Measurements from ENCODE around the gene CADPS2.

Gene CADPS2

DNA sequence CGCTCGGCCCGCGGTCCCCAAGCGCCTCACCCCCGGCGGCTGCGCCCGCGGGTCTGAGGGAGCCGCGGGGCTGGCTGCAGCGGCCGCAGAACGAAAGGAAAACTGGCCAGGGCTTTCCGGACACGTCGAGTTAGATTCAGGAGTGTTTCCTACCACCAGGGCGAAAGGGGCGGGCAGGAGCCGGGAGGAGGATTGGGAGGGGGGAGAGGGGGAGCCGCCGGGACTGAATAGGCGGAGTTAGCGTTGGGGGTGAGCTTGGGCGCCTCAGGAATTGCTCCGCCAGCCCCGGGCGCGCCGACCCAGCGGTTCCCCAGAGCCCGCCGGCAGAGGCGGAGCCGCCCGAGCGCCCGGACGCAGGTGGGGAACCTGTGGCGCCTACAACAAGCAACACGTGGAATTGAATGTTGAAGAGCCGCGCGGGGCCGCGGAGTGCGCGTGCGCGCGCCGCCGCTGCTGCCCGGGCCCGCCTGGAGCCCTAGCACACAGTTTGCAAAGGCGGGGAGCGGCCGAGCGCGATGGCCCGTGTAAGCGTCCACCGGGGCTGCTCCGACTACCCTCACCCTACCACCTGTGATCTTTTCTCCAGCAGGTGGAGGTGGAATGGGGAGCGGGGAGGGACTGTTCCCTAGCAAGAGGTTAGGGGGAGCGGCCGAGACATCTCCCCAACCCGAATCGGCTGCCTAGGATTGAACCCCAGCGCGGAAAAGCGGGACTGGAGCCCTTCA lies at the start of gene CADPS2:
CADPS2 (minus strand) TSS at position 104 of the 725 bp plus-strand sequence. CDS start 123 bp downstream, outside the sequence.
- Mint-ChIP-seq H3K36me3 (no peaks in the 10 kb centered on the region), H3K27me3 (peaks cover 35% of the 10 kb centered on the region), H3K4me3 (peak within 1 kb of the TSS; percentile 67), H3K27ac (no peak within 1 kb of the TSS), H3K4me1 (ENCODE audit: low read depth) (peaks cover 8% of the 10 kb centered on the region), H3K9me3 (ENCODE audit: low read depth) (no peaks in the 10 kb centered on the region)

GRCh38 chr7:122935620-122936019 lies 49.4 kb upstream of the CADPS2 start:
- Mint-ChIP-seq H3K27ac (no peak overlapping the region), H3K27me3 (no peaks in the 10 kb centered on the region), H3K4me1 (ENCODE audit: low read depth) (no peaks in the 10 kb centered on the region), H3K4me3 (no peak overlapping the region), H3K9me3 (ENCODE audit: low read depth) (peaks cover 6% of the 10 kb centered on the region), H3K36me3 (no peaks in the 10 kb centered on the region)

- Mint-ChIP-seq H3K9me3 (ENCODE audit: low read depth) (no peaks in the 10 kb centered on the region), H3K27me3 (no peaks in the 10 kb centered on the region), H3K4me3 (no peak overlapping the region), H3K27ac (no peak overlapping the region), H3K36me3 (no peaks in the 10 kb centered on the region), H3K4me1 (ENCODE audit: low read depth) (no peaks in the 10 kb centered on the region)
Measured at GRCh38 chr7:122919643-122920181, 33.5 kb upstream of the CADPS2 start.

- Mint-ChIP-seq H3K27me3 (no peaks in the 10 kb centered on the region), H3K4me3 (no peak overlapping the region), H3K4me1 (ENCODE audit: low read depth) (no peaks in the 10 kb centered on the region), H3K27ac (no peak overlapping the region), H3K36me3 (no peaks in the 10 kb centered on the region), H3K9me3 (ENCODE audit: low read depth) (no peaks in the 10 kb centered on the region)
Measured at GRCh38 chr7:122914812-122915211, 28.6 kb upstream of the CADPS2 start.

DNA sequence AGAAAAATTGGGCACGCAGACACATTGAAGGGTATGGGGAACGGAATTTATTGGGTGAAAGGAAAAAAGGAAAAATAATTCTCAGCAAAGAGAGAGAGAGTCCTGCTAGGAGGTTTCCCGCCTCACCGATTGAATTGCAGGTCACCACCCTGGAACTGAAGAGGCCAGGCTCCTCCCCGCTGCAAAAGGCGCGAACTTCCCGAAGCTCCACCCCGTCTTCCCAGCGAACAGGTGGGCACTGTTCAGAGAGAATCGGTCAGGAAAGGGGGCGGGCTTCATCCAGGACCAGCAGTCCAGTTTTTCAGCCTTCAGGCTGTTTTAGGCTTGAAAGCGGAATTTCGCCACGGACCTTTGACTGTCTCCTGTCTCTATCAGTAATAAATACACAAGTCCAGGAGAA lies 27.3 kb upstream of the CADPS2 start:
- H3K4me1 Mint-ChIP-seq (ENCODE audit: low read depth): no peaks in the 10 kb centered on the region
- no peak overlapping the region for H3K4me3 Mint-ChIP-seq
- H3K27me3 Mint-ChIP-seq: no peaks in the 10 kb centered on the region
- no peak overlapping the region for H3K27ac Mint-ChIP-seq
- H3K9me3 Mint-ChIP-seq (ENCODE audit: low read depth): no peaks in the 10 kb centered on the region
- no peaks in the 10 kb centered on the region for H3K36me3 Mint-ChIP-seq

DNA sequence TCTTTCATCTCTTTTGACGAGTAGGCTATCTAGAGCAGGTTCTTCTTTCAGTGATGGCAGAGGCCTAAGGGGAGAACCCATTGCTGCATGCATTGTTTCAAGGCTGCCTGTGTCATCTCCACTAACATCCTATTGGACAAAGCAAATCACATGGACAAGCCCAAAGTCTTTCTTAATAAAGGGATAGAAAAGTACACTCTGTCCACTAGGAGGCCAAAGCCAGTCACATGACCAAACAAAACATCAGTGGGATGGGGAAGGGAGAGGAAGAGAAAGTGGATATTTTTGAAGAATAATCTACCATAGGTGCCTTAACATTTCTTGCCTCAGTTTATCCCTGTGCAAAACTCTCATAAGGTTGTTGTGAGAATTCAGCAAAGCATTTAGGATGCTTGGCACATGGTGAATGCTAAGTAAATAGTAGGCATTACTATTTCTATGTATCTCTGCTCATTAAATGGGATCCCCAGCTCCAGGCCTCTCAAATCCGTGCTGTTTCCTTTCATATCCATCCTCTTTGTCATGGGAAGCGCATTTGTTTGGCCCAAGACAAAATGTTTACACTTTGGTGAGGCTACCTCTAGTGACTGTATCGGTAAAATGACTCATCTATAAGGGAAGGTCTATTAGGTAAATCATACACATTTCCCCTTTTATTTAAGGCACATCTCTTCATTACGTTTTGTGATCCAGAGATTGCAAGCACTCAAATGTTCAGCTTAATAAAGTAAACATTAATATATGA lies 16.7 kb upstream of the CADPS2 start:
- H3K36me3 Mint-ChIP-seq: no peaks in the 10 kb centered on the region
- no peaks in the 10 kb centered on the region for H3K27me3 Mint-ChIP-seq
- no peaks in the 10 kb centered on the region for H3K4me1 Mint-ChIP-seq (ENCODE audit: low read depth)
- peaks cover 3% of the 10 kb centered on the region for H3K9me3 Mint-ChIP-seq (ENCODE audit: low read depth)
- H3K27ac Mint-ChIP-seq: no peak overlapping the region
- H3K4me3 Mint-ChIP-seq: no peak overlapping the region

DNA sequence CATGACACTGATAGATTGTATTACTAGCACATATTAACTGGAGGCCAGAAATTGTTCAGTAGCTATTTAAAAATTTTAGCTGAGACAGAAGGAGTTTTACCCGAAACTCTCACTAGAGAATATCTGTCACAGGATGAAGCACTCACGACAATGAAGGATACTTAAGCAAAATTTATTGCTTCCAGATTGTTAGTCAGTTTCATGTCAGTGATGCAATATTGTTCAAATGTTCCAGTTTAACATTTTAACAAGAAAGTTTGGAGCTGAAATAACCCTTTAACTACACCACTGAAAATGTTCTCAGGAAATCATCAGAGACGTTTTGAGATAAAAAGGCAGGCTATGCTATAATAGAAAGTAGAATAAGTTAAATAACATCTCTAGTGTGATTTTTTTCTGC lies 15.0 kb upstream of the CADPS2 start:
- Mint-ChIP-seq H3K4me3 (no peak overlapping the region), H3K27ac (no peak overlapping the region), H3K36me3 (no peaks in the 10 kb centered on the region), H3K4me1 (ENCODE audit: low read depth) (no peaks in the 10 kb centered on the region), H3K27me3 (no peaks in the 10 kb centered on the region), H3K9me3 (ENCODE audit: low read depth) (peaks cover 11% of the 10 kb centered on the region)

DNA sequence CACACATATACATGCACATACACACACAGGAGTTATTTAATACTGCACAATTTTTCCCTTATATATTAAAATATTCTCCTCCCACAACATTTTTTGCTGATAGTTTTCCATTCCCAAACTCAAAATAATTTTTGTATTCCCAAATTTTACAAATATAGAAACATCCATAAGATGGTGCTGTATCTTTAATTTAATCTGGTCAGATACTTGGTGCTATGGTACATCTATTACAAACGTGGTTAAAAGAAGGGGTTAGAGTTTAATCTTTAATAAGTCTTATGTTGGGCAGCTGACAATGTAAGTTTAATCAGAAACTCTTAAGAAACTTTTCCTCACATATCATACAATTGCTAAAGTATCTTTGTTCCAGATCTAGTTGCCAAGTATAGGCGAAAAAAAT lies 10.2 kb upstream of the CADPS2 start:
- Mint-ChIP-seq H3K27me3 (no peaks in the 10 kb centered on the region), H3K9me3 (ENCODE audit: low read depth) (peaks cover 11% of the 10 kb centered on the region), H3K4me3 (no peak overlapping the region), H3K27ac (no peak overlapping the region), H3K36me3 (no peaks in the 10 kb centered on the region), H3K4me1 (ENCODE audit: low read depth) (no peaks in the 10 kb centered on the region)

DNA sequence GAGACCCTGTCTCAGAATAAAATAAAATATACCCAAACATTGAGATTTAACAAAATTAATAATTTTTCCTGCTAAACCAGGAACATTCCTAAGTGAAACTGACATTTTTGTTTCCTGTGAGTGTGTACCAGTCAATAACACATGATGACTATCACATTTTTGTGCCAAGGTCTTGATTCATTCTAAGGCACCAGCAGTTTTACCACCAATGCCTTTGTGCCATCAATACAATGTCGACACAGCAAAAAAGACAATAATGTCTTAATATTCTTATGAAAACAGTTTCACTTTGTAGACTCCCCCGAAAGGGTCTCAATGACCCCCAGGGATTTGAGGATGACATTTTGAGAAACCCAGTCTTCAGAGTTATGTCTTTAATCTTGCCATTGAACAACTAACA lies 7.2 kb upstream of the CADPS2 start:
- peaks cover 10% of the 10 kb centered on the region for H3K27me3 Mint-ChIP-seq
- H3K9me3 Mint-ChIP-seq (ENCODE audit: low read depth): peaks cover 8% of the 10 kb centered on the region
- no peaks in the 10 kb centered on the region for H3K4me1 Mint-ChIP-seq (ENCODE audit: low read depth)
- no peaks in the 10 kb centered on the region for H3K36me3 Mint-ChIP-seq
- H3K27ac Mint-ChIP-seq: no peak overlapping the region
- no peak overlapping the region for H3K4me3 Mint-ChIP-seq

GRCh38 chr7:122889116-122889515 lies 2.9 kb upstream of the CADPS2 start:
- H3K4me1 Mint-ChIP-seq (ENCODE audit: low read depth): peaks cover 8% of the 10 kb centered on the region
- no peaks in the 10 kb centered on the region for H3K36me3 Mint-ChIP-seq
- H3K27me3 Mint-ChIP-seq: peaks cover 26% of the 10 kb centered on the region
- H3K27ac Mint-ChIP-seq: no peak overlapping the region
- H3K4me3 Mint-ChIP-seq: no peak overlapping the region
- no peaks in the 10 kb centered on the region for H3K9me3 Mint-ChIP-seq (ENCODE audit: low read depth)

DNA sequence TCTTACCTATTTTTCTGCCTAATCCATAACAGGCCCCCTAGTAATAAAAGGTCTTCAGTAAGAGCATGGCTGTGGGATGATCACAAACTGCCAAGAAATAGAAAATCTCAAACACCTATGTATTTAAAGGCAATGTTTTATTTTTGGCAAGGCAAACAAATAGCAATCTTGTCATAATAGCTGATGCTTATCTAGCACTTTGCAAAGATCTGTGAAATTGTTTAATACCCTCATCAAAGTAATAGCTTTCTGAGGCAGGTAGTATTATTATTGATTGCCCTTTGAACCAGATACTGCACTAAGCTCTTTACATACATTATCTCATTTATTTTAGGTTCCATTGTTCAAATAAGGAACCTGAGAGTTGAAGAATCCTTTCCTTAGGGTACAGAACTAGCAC lies 1.6 kb upstream of the CADPS2 start:
- Mint-ChIP-seq H3K4me3 (no peak overlapping the region), H3K9me3 (ENCODE audit: low read depth) (no peaks in the 10 kb centered on the region), H3K27me3 (peaks cover 29% of the 10 kb centered on the region), H3K4me1 (ENCODE audit: low read depth) (peaks cover 8% of the 10 kb centered on the region), H3K36me3 (no peaks in the 10 kb centered on the region), H3K27ac (no peak overlapping the region)

DNA sequence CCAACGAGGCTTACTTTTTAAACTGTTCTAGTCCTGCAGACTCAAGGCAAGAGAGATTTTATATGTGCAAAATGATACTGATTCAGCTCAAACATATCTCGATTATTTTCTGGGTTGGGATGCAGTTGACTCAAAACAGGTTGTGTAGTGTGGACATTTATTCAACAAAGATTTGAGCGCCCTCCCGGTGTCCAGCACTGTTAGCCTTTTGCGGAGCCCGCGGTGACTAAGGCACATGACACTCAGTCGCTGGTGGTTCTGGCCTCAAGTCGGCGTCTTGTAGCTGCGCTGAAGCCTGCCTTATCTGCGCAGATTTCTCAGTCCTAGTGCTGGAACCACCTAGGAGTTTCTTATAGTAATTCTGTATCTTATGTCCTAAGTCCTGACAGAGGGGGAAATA lies 938 bp upstream of the CADPS2 start:
- Mint-ChIP-seq H3K4me1 (ENCODE audit: low read depth) (peaks cover 8% of the 10 kb centered on the region), H3K4me3 (peak overlapping the region; percentile 36), H3K36me3 (no peaks in the 10 kb centered on the region), H3K27me3 (peaks cover 31% of the 10 kb centered on the region), H3K9me3 (ENCODE audit: low read depth) (no peaks in the 10 kb centered on the region), H3K27ac (no peak overlapping the region)

DNA sequence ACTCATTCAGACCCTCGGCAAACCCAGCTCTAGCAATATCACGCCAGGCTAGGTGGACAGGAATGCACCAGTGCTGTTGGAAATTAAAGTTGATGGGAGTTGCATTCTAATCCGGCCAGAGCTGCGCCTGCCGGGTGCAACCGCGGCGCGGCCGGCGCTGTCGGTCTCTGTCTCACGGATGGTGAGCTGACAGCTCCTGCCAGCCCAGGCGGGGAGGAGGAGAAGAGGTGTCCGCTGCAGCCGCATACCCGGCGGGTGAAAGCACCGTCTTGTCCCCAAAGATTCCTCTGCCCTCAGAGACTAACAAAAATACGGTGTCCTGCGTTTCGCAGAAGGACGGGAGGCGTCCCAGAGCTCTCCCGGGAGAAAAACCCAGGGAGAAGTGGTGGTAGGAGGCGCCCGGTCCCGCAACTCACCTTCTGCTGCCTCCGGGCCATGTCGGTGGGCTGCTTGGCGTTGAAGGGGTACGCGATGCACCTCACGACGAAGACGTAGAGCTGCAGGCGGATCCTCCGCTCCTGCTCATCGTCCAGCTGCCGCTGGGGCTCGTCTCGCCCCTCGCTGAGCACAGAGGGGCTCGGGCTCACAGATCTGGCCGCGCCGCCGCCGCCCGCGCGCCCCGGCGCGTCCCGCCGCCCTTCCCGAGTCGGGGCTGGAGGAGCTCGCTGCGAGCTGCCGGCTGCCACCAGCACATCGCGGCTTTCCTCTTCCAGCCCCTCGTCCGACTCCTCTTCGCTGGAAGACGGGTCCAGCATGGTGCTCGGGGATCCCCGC lies 490 bp downstream of the CADPS2 start:
- Mint-ChIP-seq H3K27ac (no peak overlapping the region), H3K9me3 (ENCODE audit: low read depth) (no peaks in the 10 kb centered on the region), H3K27me3 (peaks cover 35% of the 10 kb centered on the region), H3K36me3 (no peaks in the 10 kb centered on the region), H3K4me1 (ENCODE audit: low read depth) (peaks cover 8% of the 10 kb centered on the region), H3K4me3 (peak overlapping the region; percentile 67)

GRCh38 chr7:122884186-122884585 lies 2.1 kb downstream of the CADPS2 start:
- Mint-ChIP-seq H3K9me3 (ENCODE audit: low read depth) (no peaks in the 10 kb centered on the region), H3K4me1 (ENCODE audit: low read depth) (peaks cover 8% of the 10 kb centered on the region), H3K4me3 (no peak overlapping the region), H3K27me3 (peaks cover 27% of the 10 kb centered on the region), H3K36me3 (no peaks in the 10 kb centered on the region), H3K27ac (no peak overlapping the region)

Measured in activated naive CD8-positive, alpha-beta T cell (primary cell).